Natural killer cell (primary cell): ENCODE measurements around the gene BDKRB2. TPM values are rescaled to one million over a fixed set of nuclear protein-coding genes. Genes with fewer than 3 reads are reported as not detected.

Experiments used
- ATAC-seq, 3 donors: fragments of 150-1000 bp in 2 of 3; fragments of 200-7000 bp in 1 of 3; cut with Tn5 transposase; 1 replicate in 1 of 3; 2 replicates in 2 of 3; pipeline ENCODE4 v1.10.0; 2021; ENCODE audit warnings: mild to moderate bottlenecking in 2 of 3, moderate library complexity in 2 of 3
- DNase-seq, 2 donors: peaks; one replicate each; pipeline versions ENCODE4 v3.0.0 to v3.0.0-alpha.2; 2013 to 2021; ENCODE audit warnings: mixed read lengths in 1 of 2
- H3K27ac ChIP-seq: one replicate; pipeline ENCODE4 v1.5.1; 2013; ENCODE audit warnings: mild to moderate bottlenecking, low read length
- H3K27me3 ChIP-seq: one replicate; pipeline ENCODE4 v1.6.1; 2013; ENCODE audit warnings: low read length; ENCODE audit not compliant: control insufficient read depth, insufficient read depth
- H3K36me3 ChIP-seq: one replicate; pipeline ENCODE4 v1.6.1; 2013; ENCODE audit warnings: low read length; ENCODE audit not compliant: control insufficient read depth, insufficient read depth
- H3K4me1 ChIP-seq: one replicate; pipeline ENCODE4 v1.6.1; 2013; ENCODE audit warnings: low read length; ENCODE audit not compliant: control insufficient read depth, insufficient read depth
- H3K4me3 ChIP-seq: one replicate; pipeline ENCODE4 v1.5.1; 2013; ENCODE audit warnings: low read length
- H3K9me3 ChIP-seq: one replicate; pipeline ENCODE4 v1.6.1; 2013; ENCODE audit warnings: low read length; ENCODE audit not compliant: control insufficient read depth, insufficient read depth
- H3K27ac Mint-ChIP-seq, 2 donors: one replicate each; pipeline ENCODE4 v1.8.0; 2022; ENCODE audit warnings: mild to moderate bottlenecking in 2 of 2, mixed read lengths in 2 of 2, moderate library complexity in 1 of 2
- H3K27me3 Mint-ChIP-seq, 2 donors: one replicate each; pipeline ENCODE4 v1.8.0; 2022; ENCODE audit warnings: low read depth in 2 of 2, mixed read lengths in 2 of 2
- H3K36me3 Mint-ChIP-seq: one replicate; pipeline ENCODE4 v1.8.0; 2022; ENCODE audit warnings: mixed read lengths
- H3K4me1 Mint-ChIP-seq, 2 donors: one replicate each; pipeline ENCODE4 v1.8.0; 2022; ENCODE audit warnings: mixed read lengths in 2 of 2
- H3K4me3 Mint-ChIP-seq: one replicate; pipeline ENCODE4 v1.8.0; 2022; ENCODE audit warnings: mild to moderate bottlenecking, moderate library complexity, mixed read lengths
- H3K9me3 Mint-ChIP-seq, 2 donors: one replicate each; pipeline ENCODE4 v1.8.0; 2022; ENCODE audit warnings: mixed read lengths in 2 of 2
- CTCF ChIP-seq: fragments of 200-600 bp; IDR thresholded peaks from one replicate; pipeline ENCODE4 v1.8.0; 2022; ENCODE audit warnings: antibody characterized with exemption
- WGBS: methylation state at CpG from one replicate; pipeline ENCODE4 v1.1.7; 2013; ENCODE audit warnings: missing lambda C conversion rate; ENCODE audit not compliant: insufficient coverage; 5-methylcytosine and 5-hydroxymethylcytosine counted together
- intact Hi-C: fragments of 100-400 bp; cut with micrococcal nuclease; formaldehyde crosslinking; loops from one replicate; pipeline ENCODE4 v1.14.2; 2022
- total RNA-seq, 4 donors: library from RNA; stranded (reverse); fragments of 120-200 nt in 1 of 4; gene quantifications; one replicate each; pipeline versions ENCODE4 v1.2.3 to v1.2.4, GENCODE V29; 2013 to 2022

BDKRB2 gene
- total RNA-seq, 3 donors from 2014 or later (not counting 1 experiment from before 2014, with no cell fraction given) = not detected

DNA sequence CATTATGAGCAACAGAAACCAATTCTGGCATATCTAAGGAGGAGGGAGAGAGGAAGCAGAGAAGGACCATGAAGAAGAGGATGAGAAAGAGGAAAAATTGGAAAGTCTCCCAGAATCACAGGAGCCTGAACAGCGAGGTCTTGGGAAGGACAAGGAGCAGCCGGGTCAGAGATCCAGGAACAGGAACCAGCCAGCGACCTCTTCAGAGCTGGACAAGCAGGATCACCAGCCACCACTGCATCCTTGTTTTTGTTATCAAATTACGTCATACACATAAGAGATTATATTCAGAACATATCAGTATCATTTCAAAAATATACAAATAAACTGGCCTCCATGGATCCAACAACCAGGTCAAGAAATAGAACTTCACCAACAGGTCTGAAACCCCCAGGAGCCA is 22.1 kb upstream of the BDKRB2 start:
- ATAC-seq = no peak
- no peak for TF ChIP-seq CTCF
- H3K27ac Mint-ChIP-seq = no peak overlapping the region
- no peaks in the 10 kb centered on the region for H3K4me1 Mint-ChIP-seq
- intact Hi-C loops = no loop called here
- no peak overlapping the region for H3K27ac ChIP-seq
- H3K36me3 ChIP-seq = no peaks in the 10 kb centered on the region
- 82% methylated on average over 4 of the region's 4 CpGs for WGBS
- no peaks in the 10 kb centered on the region for H3K4me1 ChIP-seq
- no peak overlapping the region for H3K4me3 Mint-ChIP-seq
- peaks cover 0 to 11% of the 10 kb centered on the region in 2 donors for H3K27me3 Mint-ChIP-seq
- H3K4me3 ChIP-seq = no peak overlapping the region
- no peaks in the 10 kb centered on the region for H3K9me3 Mint-ChIP-seq
- H3K27me3 ChIP-seq = no peaks in the 10 kb centered on the region
- DNase-seq = no peak
- no peaks in the 10 kb centered on the region for H3K9me3 ChIP-seq
- H3K36me3 Mint-ChIP-seq = no peaks in the 10 kb centered on the region

DNA sequence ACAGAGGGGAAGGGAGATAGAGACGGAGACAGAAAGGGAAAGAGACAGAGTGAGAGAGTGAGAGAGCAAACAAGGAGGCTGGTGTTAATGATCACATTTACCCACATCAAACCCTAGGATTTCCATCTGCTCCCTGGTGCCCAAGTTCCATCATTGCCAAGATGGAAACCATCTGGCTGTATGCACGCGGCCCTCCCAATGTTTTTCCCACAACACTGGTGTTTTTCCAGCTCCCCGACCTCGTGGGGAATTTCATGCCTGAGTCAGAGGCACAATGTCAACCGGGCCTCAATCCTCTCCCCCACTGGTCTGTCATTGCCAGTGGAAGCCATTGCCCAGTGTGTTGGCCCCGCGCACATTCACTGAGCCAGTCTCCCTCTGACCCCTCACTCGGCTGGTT is 19.9 kb upstream of the BDKRB2 start:
- DNase-seq (no peak), ATAC-seq (no peak)
- no peaks in the 10 kb centered on the region for H3K4me1 Mint-ChIP-seq
- H3K27ac Mint-ChIP-seq = no peak overlapping the region
- no peaks in the 10 kb centered on the region for H3K9me3 ChIP-seq
- no peak overlapping the region for H3K4me3 ChIP-seq
- H3K27me3 ChIP-seq = no peaks in the 10 kb centered on the region
- no peaks in the 10 kb centered on the region for H3K36me3 ChIP-seq
- H3K27me3 Mint-ChIP-seq = peaks cover 13 to 20% of the 10 kb centered on the region in 2 donors
- WGBS = 89% methylated on average over 8 of the region's 9 CpGs
- H3K4me3 Mint-ChIP-seq = no peak overlapping the region
- H3K36me3 Mint-ChIP-seq = no peaks in the 10 kb centered on the region
- H3K4me1 ChIP-seq = no peaks in the 10 kb centered on the region
- intact Hi-C loops = no loop called here
- H3K27ac ChIP-seq = no peak overlapping the region
- H3K9me3 Mint-ChIP-seq = no peaks in the 10 kb centered on the region
- no peak for TF ChIP-seq CTCF

- Mint-ChIP-seq H3K27me3 (peaks cover 23 to 27% of the 10 kb centered on the region in 2 donors), H3K9me3 (no peaks in the 10 kb centered on the region), H3K36me3 (no peaks in the 10 kb centered on the region), H3K4me3 (no peak overlapping the region), H3K4me1 (no peaks in the 10 kb centered on the region), H3K27ac (no peak overlapping the region)
- Histone ChIP-seq H3K27me3 (no peaks in the 10 kb centered on the region), H3K27ac (no peak overlapping the region), H3K4me3 (no peak overlapping the region), H3K9me3 (no peaks in the 10 kb centered on the region), H3K4me1 (no peaks in the 10 kb centered on the region), H3K36me3 (no peaks in the 10 kb centered on the region)
- intact Hi-C loops = no loop called here
- 59% methylated on average over 8 of the region's 9 CpGs for WGBS
- no peak for TF ChIP-seq CTCF
- DNase-seq = no peak
- no peak for ATAC-seq
These were observed 17.2 kb upstream of the BDKRB2 start for GRCh38 chr14:96187216-96188031.

DNA sequence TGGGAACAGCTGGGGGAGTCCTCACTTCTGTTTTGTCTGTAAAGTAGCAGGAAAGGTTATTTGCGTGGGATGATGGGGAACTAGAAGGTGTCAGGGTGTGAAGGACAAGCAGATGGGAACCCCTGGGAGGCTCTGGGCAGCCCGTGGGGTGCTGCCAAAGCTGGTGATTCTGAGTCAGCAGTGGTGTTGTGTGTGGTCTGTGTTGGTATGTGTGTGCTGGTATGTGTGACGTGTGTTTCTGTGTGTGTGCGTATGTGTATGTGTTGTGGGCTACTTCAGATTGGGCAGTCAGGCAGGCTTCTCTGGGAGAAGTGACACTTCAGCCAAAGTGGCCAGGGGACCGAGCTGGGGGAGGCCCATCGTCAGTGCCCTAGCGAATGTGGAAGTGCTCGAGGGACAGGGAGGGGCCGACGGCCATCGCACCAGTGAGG is 15.3 kb upstream of the BDKRB2 start:
- TF ChIP-seq CTCF = no peak
- ATAC-seq (no peak), DNase-seq (no peak)
- Mint-ChIP-seq H3K4me1 (no peaks in the 10 kb centered on the region), H3K27me3 (peaks cover 25 to 27% of the 10 kb centered on the region in 2 donors), H3K9me3 (no peaks in the 10 kb centered on the region), H3K27ac (no peak overlapping the region), H3K4me3 (no peak overlapping the region), H3K36me3 (no peaks in the 10 kb centered on the region)
- Histone ChIP-seq H3K27me3 (no peaks in the 10 kb centered on the region), H3K36me3 (no peaks in the 10 kb centered on the region), H3K27ac (no peak overlapping the region), H3K9me3 (no peaks in the 10 kb centered on the region), H3K4me1 (no peaks in the 10 kb centered on the region), H3K4me3 (no peak overlapping the region)
- 38% methylated on average over 11 of the region's 11 CpGs for WGBS
- intact Hi-C loops = no loop called here
